Measurements from ENCODE around the gene RPL19.

Gene RPL19

GRCh38 chr17:39200957-39201510 lies 951 bp downstream of the RPL19 start:
- Histone ChIP-seq H3K36me3 (ENCODE audit: insufficient read depth, low read depth, low read length) (peaks cover 49% of the 10 kb centered on the region), H3K27ac (ENCODE audit: low read length) (peak overlapping the region; percentile 88), H3K9ac (ENCODE audit: low read depth, low read length) (peak overlapping the region; percentile 95), H3K27me3 (ENCODE audit: insufficient read depth, low read length) (no peaks in the 10 kb centered on the region), H3K4me1 (ENCODE audit: insufficient read depth, low read length) (peaks cover 13% of the 10 kb centered on the region; the same call in 1 of the 2 replicates), H3K9me3 (ENCODE audit: insufficient read depth, low read depth, low read length) (no peaks in the 10 kb centered on the region), H3K4me3 (ENCODE audit: low read length) (peak overlapping the region; percentile 100)

DNA sequence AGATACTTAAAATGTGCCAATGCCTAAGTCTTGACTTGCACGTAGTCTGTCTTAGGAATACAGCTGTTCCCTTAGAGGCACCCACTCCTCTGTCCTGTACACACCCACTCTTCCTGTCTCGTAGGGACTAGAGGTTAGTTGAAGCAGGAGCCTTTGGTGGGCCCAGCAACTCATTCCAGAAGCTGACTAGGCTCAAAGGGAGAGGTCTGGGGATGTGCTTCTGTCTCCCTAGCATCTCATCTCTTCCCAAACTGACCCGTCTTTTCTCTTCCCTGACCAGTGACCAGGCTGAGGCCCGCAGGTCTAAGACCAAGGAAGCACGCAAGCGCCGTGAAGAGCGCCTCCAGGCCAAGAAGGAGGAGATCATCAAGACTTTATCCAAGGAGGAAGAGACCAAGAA lies 4.2 kb downstream of the RPL19 start:
- Histone ChIP-seq H3K36me3 (ENCODE audit: insufficient read depth, low read depth, low read length) (peaks cover 49% of the 10 kb centered on the region), H3K4me3 (ENCODE audit: low read length) (no peak overlapping the region), H3K4me1 (ENCODE audit: insufficient read depth, low read length) (peaks cover 14% of the 10 kb centered on the region; the same call in 1 of the 2 replicates), H3K9me3 (ENCODE audit: insufficient read depth, low read depth, low read length) (no peaks in the 10 kb centered on the region), H3K27ac (ENCODE audit: low read length) (no peak overlapping the region), H3K27me3 (ENCODE audit: insufficient read depth, low read length) (peaks cover 8% of the 10 kb centered on the region; the same call in 1 of the 2 replicates), H3K9ac (ENCODE audit: low read depth, low read length) (no peak overlapping the region)

- Histone ChIP-seq H3K27me3 (ENCODE audit: insufficient read depth, low read length) (peaks cover 17% of the 10 kb centered on the region), H3K4me1 (ENCODE audit: insufficient read depth, low read length) (peaks cover 17% of the 10 kb centered on the region; the same call in 1 of the 2 replicates), H3K36me3 (ENCODE audit: insufficient read depth, low read depth, low read length) (peaks cover 49% of the 10 kb centered on the region), H3K9ac (ENCODE audit: low read depth, low read length) (no peak overlapping the region), H3K27ac (ENCODE audit: low read length) (no peak overlapping the region), H3K4me3 (ENCODE audit: low read length) (no peak overlapping the region), H3K9me3 (ENCODE audit: insufficient read depth, low read depth, low read length) (no peaks in the 10 kb centered on the region)
Measured at GRCh38 chr17:39205112-39205526, 5.0 kb downstream of the RPL19 start.

DNA sequence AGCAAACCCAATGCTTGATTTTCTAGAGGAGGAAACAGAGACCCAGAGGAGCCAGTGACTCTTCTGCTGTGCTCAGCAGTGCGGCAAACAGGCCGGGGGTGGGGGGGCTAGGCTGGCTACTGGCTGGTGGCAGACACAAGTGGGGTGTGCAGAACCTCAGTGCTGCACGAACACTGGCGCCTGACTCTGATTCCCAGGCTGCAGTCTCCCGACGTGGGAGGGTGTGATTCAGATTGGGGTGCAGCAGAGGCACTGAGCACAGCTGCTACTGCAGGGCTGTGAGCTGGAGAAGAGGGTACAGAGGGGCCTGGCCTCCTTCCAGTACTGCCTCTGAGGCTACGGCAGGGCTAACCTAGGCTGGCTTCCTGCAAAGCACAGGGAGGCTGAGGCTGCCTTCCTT lies 8.1 kb downstream of the RPL19 start:
- H3K4me3 ChIP-seq (ENCODE audit: low read length) = no peak overlapping the region
- H3K9ac ChIP-seq (ENCODE audit: low read depth, low read length) = no peak overlapping the region
- no peaks in the 10 kb centered on the region for H3K9me3 ChIP-seq (ENCODE audit: insufficient read depth, low read depth, low read length)
- H3K27ac ChIP-seq (ENCODE audit: low read length) = no peak overlapping the region
- H3K4me1 ChIP-seq (ENCODE audit: insufficient read depth, low read length) = peaks cover 13% of the 10 kb centered on the region; the same call in 1 of the 2 replicates
- peaks cover 22% of the 10 kb centered on the region for H3K36me3 ChIP-seq (ENCODE audit: insufficient read depth, low read depth, low read length)
- peaks cover 31% of the 10 kb centered on the region for H3K27me3 ChIP-seq (ENCODE audit: insufficient read depth, low read length)

GRCh38 chr17:39208893-39209292 lies 8.8 kb downstream of the RPL19 start:
- H3K4me3 ChIP-seq (ENCODE audit: low read length) = no peak overlapping the region; the same call in 1 of the 2 replicates

DNA sequence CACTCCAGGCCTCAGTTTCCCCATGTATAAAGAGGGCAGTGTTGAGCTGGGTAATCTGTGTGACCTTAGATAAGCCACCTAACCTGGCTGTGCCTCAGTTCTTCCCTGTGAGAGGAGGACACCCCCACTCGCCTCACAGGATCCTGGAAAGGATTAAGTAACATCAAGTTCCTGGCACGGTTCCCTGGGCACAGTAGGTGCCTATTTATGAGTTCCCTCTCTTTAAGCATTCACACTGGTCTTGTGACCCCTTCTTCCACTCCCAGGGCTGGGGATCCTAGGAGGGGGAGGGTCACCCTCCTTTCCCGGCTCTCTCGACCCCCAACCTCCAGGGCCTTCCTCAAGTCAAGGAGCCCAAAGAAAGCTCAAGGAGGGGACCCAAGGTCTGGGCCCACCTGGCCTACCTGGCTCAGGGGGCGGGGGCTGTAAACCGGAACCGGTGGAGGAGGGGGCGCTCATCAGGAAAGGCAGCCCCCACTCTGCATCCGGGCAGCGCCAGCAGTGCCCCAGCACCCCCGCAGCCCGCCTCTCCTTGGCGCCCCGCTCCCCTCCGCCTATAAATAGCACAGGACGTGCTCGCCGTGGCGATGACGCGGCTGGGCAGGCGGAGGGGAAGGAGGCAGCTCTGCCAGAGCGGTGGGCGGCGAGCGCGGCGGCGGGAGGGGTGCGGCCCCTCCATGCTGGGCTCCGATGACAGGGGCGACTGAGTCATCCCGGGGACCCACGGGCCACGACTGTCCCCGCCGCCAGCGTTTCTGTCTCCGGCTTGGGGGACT lies 9.4 kb downstream of the RPL19 start:
- Histone ChIP-seq H3K4me3 (ENCODE audit: low read length) (peak overlapping the region; percentile 63; the same call in 1 of the 2 replicates), H3K27ac (ENCODE audit: low read length) (no peak overlapping the region), H3K9ac (ENCODE audit: low read depth, low read length) (peak overlapping the region; percentile 48; the same call in 1 of the 2 replicates), H3K36me3 (ENCODE audit: insufficient read depth, low read depth, low read length) (peaks cover 8% of the 10 kb centered on the region), H3K4me1 (ENCODE audit: insufficient read depth, low read length) (peaks cover 13% of the 10 kb centered on the region; the same call in 1 of the 2 replicates), H3K9me3 (ENCODE audit: insufficient read depth, low read depth, low read length) (no peaks in the 10 kb centered on the region), H3K27me3 (ENCODE audit: insufficient read depth, low read length) (peaks cover 31% of the 10 kb centered on the region)

More at GRCh38 chr17:39208893-39209292, 8.8 kb downstream of the RPL19 start:
- H3K4me1 ChIP-seq (ENCODE audit: insufficient read depth, low read length) = peaks cover 13% of the 10 kb centered on the region; the same call in 1 of the 2 replicates
- H3K9me3 ChIP-seq (ENCODE audit: insufficient read depth, low read depth, low read length) = no peaks in the 10 kb centered on the region
- H3K27ac ChIP-seq (ENCODE audit: low read length) = no peak overlapping the region
- no peak overlapping the region for H3K9ac ChIP-seq (ENCODE audit: low read depth, low read length)
- peaks cover 31% of the 10 kb centered on the region for H3K27me3 ChIP-seq (ENCODE audit: insufficient read depth, low read length)
- peaks cover 14% of the 10 kb centered on the region for H3K36me3 ChIP-seq (ENCODE audit: insufficient read depth, low read depth, low read length)

DNA sequence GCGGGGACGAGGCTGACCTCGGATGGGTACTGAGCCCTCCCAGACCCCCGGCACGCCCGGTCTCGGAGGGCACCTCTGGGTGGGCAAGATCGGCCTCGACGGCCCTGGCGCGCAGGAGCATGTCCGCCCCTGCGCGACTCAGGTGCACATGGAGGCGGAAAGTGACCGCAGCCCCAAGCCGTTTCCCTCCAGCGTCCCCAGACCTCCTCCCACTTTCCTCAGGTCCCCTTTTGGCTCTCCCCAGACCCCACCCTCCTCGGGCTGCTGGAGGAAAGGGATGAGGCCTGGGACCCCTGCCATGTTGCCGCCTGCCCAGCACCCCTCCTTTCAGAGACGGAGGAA lies 10.0 kb downstream of the RPL19 start:
- Histone ChIP-seq H3K9me3 (ENCODE audit: insufficient read depth, low read depth, low read length) (no peaks in the 10 kb centered on the region), H3K27ac (ENCODE audit: low read length) (no peak overlapping the region), H3K9ac (ENCODE audit: low read depth, low read length) (peak overlapping the region; percentile 48; the same call in 1 of the 2 replicates), H3K4me1 (ENCODE audit: insufficient read depth, low read length) (peaks cover 13% of the 10 kb centered on the region; the same call in 1 of the 2 replicates), H3K27me3 (ENCODE audit: insufficient read depth, low read length) (peaks cover 31% of the 10 kb centered on the region), H3K36me3 (ENCODE audit: insufficient read depth, low read depth, low read length) (peaks cover 2% of the 10 kb centered on the region), H3K4me3 (ENCODE audit: low read length) (peak overlapping the region; percentile 63; the same call in 1 of the 2 replicates)

DNA sequence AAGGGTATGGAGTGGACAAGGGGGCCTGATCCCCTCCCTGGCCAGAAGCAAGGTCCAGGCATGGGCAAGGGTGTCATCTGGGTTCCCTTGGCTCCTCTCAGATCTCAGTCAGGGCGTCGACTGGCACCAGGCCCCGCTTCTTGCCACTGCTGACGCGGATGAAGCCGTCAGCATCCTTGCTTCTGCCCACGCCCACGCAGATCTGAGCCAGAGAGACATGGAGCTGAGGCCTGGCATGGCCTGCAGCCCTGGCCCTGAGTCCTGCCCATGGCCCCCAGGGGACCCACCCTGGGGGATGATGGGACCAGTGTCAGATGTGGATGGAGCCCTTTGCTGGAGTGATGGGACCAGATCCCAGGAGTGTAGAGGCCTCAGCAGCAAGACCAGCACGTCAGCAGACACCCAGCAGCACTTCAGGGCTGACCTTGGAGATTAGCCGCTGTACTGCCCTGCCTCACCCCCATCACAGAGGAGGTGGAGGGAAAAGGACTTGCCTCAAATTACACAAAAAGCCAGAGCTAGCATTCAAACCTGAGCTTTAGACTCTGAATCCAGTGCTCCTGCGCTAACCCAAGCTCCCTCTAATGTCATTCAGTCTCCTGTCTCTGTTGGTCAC lies 12.2 kb downstream of the RPL19 start:
- H3K9ac ChIP-seq (ENCODE audit: low read depth, low read length) = no peak overlapping the region
- H3K27me3 ChIP-seq (ENCODE audit: insufficient read depth, low read length) = peaks cover 43% of the 10 kb centered on the region
- no peak overlapping the region for H3K4me3 ChIP-seq (ENCODE audit: low read length)
- peaks cover 10% of the 10 kb centered on the region; the same call in 1 of the 2 replicates for H3K4me1 ChIP-seq (ENCODE audit: insufficient read depth, low read length)
- no peaks in the 10 kb centered on the region for H3K9me3 ChIP-seq (ENCODE audit: insufficient read depth, low read depth, low read length)
- no peaks in the 10 kb centered on the region for H3K36me3 ChIP-seq (ENCODE audit: insufficient read depth, low read depth, low read length)
- H3K27ac ChIP-seq (ENCODE audit: low read length) = no peak overlapping the region

DNA sequence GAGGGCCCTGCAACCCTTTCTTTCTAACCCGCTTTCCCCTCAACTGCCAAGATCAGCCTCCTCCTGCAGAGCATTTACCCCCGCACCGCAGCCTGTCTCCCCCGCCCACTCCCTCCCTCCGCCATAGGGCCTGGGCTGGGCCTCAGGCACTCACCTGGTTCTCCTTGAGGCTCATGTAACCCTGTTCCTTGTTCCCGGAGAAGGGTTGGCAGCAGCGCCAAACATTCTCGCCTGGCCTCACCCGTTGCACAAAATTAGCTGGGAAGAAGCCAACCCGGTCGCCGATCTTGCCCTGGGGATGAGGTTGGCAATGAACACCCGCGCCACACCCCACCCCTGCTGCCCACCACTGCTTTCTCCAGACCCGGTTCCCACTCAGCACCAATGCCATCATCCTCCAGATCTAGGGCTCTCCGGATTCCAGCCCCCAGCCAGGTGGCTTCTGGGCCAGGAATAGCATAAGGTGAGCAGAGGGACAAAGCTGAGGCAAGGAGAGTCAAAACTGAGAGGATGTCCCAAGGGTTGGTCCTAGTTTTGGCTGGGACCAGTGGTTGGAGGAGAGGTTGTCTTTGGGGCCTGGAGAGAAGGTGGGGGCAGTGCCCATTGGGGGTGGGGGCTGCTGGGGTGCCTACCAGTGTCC lies 12.9 kb downstream of the RPL19 start:
- H3K27ac ChIP-seq (ENCODE audit: low read length) = no peak overlapping the region
- no peak overlapping the region for H3K4me3 ChIP-seq (ENCODE audit: low read length)
- no peaks in the 10 kb centered on the region for H3K9me3 ChIP-seq (ENCODE audit: insufficient read depth, low read depth, low read length)
- H3K4me1 ChIP-seq (ENCODE audit: insufficient read depth, low read length) = peaks cover 10% of the 10 kb centered on the region; the same call in 1 of the 2 replicates
- H3K27me3 ChIP-seq (ENCODE audit: insufficient read depth, low read length) = peaks cover 49% of the 10 kb centered on the region
- H3K36me3 ChIP-seq (ENCODE audit: insufficient read depth, low read depth, low read length) = no peaks in the 10 kb centered on the region
- H3K9ac ChIP-seq (ENCODE audit: low read depth, low read length) = no peak overlapping the region

GRCh38 chr17:39213852-39214251 lies 13.8 kb downstream of the RPL19 start:
- Histone ChIP-seq H3K4me3 (ENCODE audit: low read length) (no peak overlapping the region), H3K9me3 (ENCODE audit: insufficient read depth, low read depth, low read length) (no peaks in the 10 kb centered on the region), H3K36me3 (ENCODE audit: insufficient read depth, low read depth, low read length) (no peaks in the 10 kb centered on the region), H3K27ac (ENCODE audit: low read length) (no peak overlapping the region), H3K27me3 (ENCODE audit: insufficient read depth, low read length) (peaks cover 54% of the 10 kb centered on the region), H3K9ac (ENCODE audit: low read depth, low read length) (no peak overlapping the region), H3K4me1 (ENCODE audit: insufficient read depth, low read length) (peaks cover 7% of the 10 kb centered on the region; the same call in 1 of the 2 replicates)

DNA sequence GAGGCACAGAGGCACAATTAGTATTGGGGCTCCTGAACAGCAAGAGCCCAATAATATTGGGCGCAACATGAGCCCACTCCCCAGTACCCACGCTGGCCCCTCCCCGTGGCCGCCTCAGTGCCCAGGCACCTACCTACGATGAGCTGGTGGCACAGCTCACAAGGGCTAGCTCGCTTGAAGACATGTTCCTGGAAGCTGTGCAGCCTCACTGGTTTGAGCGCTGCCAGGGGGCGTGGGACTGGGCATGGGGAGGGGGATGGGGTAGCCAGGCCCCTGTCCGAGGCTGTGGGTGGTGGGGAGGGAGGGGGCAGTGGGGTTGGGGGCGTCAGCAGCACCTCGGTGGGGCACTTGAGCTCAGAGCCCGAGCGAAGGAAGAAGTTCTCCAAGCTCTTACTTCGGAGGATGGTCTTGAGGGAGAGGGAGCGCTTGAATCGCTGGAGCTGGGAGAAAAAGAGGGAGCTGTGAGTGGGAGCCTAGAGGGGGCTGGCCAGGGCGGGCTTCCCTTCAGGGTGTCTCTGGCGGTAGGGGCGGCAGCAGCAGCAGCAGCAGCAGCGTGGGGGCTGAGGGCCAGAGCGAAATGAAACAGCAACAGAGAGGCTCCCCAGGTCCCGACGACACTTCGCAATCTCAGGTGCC lies 17.8 kb downstream of the RPL19 start:
- H3K9ac ChIP-seq (ENCODE audit: low read depth, low read length) = no peak overlapping the region
- no peaks in the 10 kb centered on the region for H3K9me3 ChIP-seq (ENCODE audit: insufficient read depth, low read depth, low read length)
- peak overlapping the region; percentile 48; the same call in 1 of the 2 replicates for H3K4me3 ChIP-seq (ENCODE audit: low read length)
- no peak overlapping the region for H3K27ac ChIP-seq (ENCODE audit: low read length)
- no peaks in the 10 kb centered on the region for H3K36me3 ChIP-seq (ENCODE audit: insufficient read depth, low read depth, low read length)
- peaks cover 57% of the 10 kb centered on the region for H3K27me3 ChIP-seq (ENCODE audit: insufficient read depth, low read length)
- no peaks in the 10 kb centered on the region for H3K4me1 ChIP-seq (ENCODE audit: insufficient read depth, low read length)
